Smooth muscle cell (in vitro differentiated cells): ENCODE data around the gene LYPD6. TPM values are rescaled to one million over a fixed set of nuclear protein-coding genes. Genes with fewer than 3 reads are reported as not detected.
A peak's percentile ranks its signal among the peaks of the same experiment; 100 is the strongest.

Source experiments
- DNase-seq: peaks from one replicate; lab custom pipeline; 2025; ENCODE audit not compliant: unreplicated experiment; lab: John Stamatoyannopoulos, UW
- H2AFZ ChIP-seq: fragments of 200-600 bp; sonication (generic); 2 replicates; pipeline ENCODE4 v1.6.0; 2016; ENCODE audit warnings: antibody characterized with exemption, low read depth, mild to moderate bottlenecking
- H3F3A ChIP-seq: fragments of 200-600 bp; sonication (generic); 2 replicates; pipeline ENCODE4 v1.6.0; 2017; ENCODE audit warnings: antibody characterized with exemption, low read depth
- H3K27ac ChIP-seq: fragments of 200-600 bp; sonication (generic); 2 replicates; pipeline ENCODE4 v1.5.1; 2016; ENCODE audit warnings: low read depth, mild to moderate bottlenecking
- H3K27me3 ChIP-seq: fragments of 200-600 bp; sonication (generic); 2 replicates; pipeline ENCODE4 v1.6.1; 2016; ENCODE audit warnings: low read depth, mild to moderate bottlenecking
- H3K36me3 ChIP-seq: fragments of 200-600 bp; sonication (generic); 2 replicates; pipeline ENCODE4 v1.5.1; 2016; ENCODE audit warnings: low read depth
- H3K4me1 ChIP-seq: fragments of 200-600 bp; sonication (generic); 2 replicates; pipeline ENCODE4 v1.5.1; 2016; ENCODE audit warnings: low read depth
- H3K4me2 ChIP-seq: fragments of 200-600 bp; sonication (generic); 2 replicates; pipeline ENCODE4 v1.6.0; 2016; ENCODE audit warnings: mild to moderate bottlenecking
- H3K4me3 ChIP-seq: fragments of 200-600 bp; sonication (generic); 2 replicates; pipeline ENCODE4 v1.5.1; 2016; ENCODE audit warnings: mild to moderate bottlenecking
- H3K79me2 ChIP-seq: fragments of 200-600 bp; sonication (generic); 2 replicates; pipeline ENCODE4 v1.6.0; 2016; ENCODE audit warnings: low read depth, mild to moderate bottlenecking
- H3K9ac ChIP-seq: fragments of 200-600 bp; sonication (generic); 2 replicates; pipeline ENCODE4 v1.6.0; 2016; ENCODE audit warnings: low read depth
- H3K9me3 ChIP-seq: fragments of 200-600 bp; sonication (generic); replicated peaks from 2 replicates; pipeline ENCODE4 v1.5.1; 2016; ENCODE audit warnings: low read depth
- H4K20me1 ChIP-seq: fragments of 200-600 bp; sonication (generic); 2 replicates; pipeline ENCODE4 v1.6.0; 2016; ENCODE audit warnings: low read depth
- CTCF ChIP-seq: fragments of 200-600 bp; sonication (generic); IDR thresholded peaks from 2 replicates; pipeline ENCODE4 v1.5.1; 2017; ENCODE audit warnings: borderline replicate concordance, mild to moderate bottlenecking, antibody characterized with exemption; ENCODE audit not compliant: insufficient read depth, poor library complexity, severe bottlenecking
- WGBS: methylation state at CpG from one replicate; pipeline ENCODE4 v1.1.7; 2016; ENCODE audit warnings: low lambda C conversion rate; 5-methylcytosine and 5-hydroxymethylcytosine counted together
- polyA plus RNA-seq: library from polyadenylated mRNA; unstranded; fragments of >200 nt; fragmentation: Nextera tagmentation; extraction: Ambion mirVana; gene quantifications from 2 replicates; pipeline ENCODE4 v1.2.1, GENCODE V29; 2016
- total RNA-seq: library from RNA; depleted of rRNA; stranded (reverse); fragments of >200 nt; gene quantifications from 2 replicates; pipeline ENCODE4 v1.2.3, GENCODE V29; 2014

Gene LYPD6
- total and polyA plus RNA-seq, 2 experiments from 2014 or later = 1.6 to 9.8 TPM

GRCh38 chr2:149441255-149441654 lies 110.9 kb downstream of the LYPD6 start:
- no peaks in the 10 kb centered on the region for H3K27me3 ChIP-seq
- no peaks in the 10 kb centered on the region for H4K20me1 ChIP-seq
- no peak overlapping the region for H3K9ac ChIP-seq
- H3K27ac ChIP-seq = peak overlapping the region; percentile 54
- peaks cover 32% of the 10 kb centered on the region for H3F3A ChIP-seq
- peak overlapping the region; percentile 75 for H3K4me2 ChIP-seq
- no peaks in the 10 kb centered on the region for H3K36me3 ChIP-seq
- no peak for DNase-seq
- 6% methylated on average over 3 of the region's 3 CpGs for WGBS
- no peak for TF ChIP-seq CTCF
- no peaks in the 10 kb centered on the region for H3K9me3 ChIP-seq
- no peak overlapping the region for H3K4me3 ChIP-seq
- H3K79me2 ChIP-seq = no peaks in the 10 kb centered on the region
- peaks cover 20% of the 10 kb centered on the region for H3K4me1 ChIP-seq
- H2AFZ ChIP-seq = peak overlapping the region; percentile 31

GRCh38 chr2:149442346-149442745 lies 112.0 kb downstream of the LYPD6 start:
- H3K27ac ChIP-seq = peak overlapping the region; percentile 54
- no peak for DNase-seq
- peaks cover 20% of the 10 kb centered on the region for H3K4me1 ChIP-seq
- H3K27me3 ChIP-seq = no peaks in the 10 kb centered on the region
- no peaks in the 10 kb centered on the region for H3K9me3 ChIP-seq
- WGBS = 73% methylated on average over 4 of the region's 4 CpGs
- H3F3A ChIP-seq = peaks cover 33% of the 10 kb centered on the region
- peak overlapping the region; percentile 8 for H2AFZ ChIP-seq
- no peak overlapping the region for H3K9ac ChIP-seq
- H4K20me1 ChIP-seq = no peaks in the 10 kb centered on the region
- H3K4me2 ChIP-seq = peak overlapping the region; percentile 75
- no peaks in the 10 kb centered on the region for H3K36me3 ChIP-seq
- H3K79me2 ChIP-seq = no peaks in the 10 kb centered on the region
- TF ChIP-seq CTCF = no peak
- no peak overlapping the region for H3K4me3 ChIP-seq

GRCh38 chr2:149443150-149443549 lies 112.8 kb downstream of the LYPD6 start:
- no peak overlapping the region for H3K27ac ChIP-seq
- DNase-seq = no peak
- no peaks in the 10 kb centered on the region for H3K79me2 ChIP-seq
- WGBS = 86% methylated on average over 2 of the region's 2 CpGs
- no peaks in the 10 kb centered on the region for H3K9me3 ChIP-seq
- H3K36me3 ChIP-seq = no peaks in the 10 kb centered on the region
- no peak overlapping the region for H2AFZ ChIP-seq
- no peak overlapping the region for H3K4me2 ChIP-seq
- no peak overlapping the region for H3K4me3 ChIP-seq
- H3K4me1 ChIP-seq = peaks cover 20% of the 10 kb centered on the region
- no peaks in the 10 kb centered on the region for H4K20me1 ChIP-seq
- TF ChIP-seq CTCF = no peak
- no peaks in the 10 kb centered on the region for H3K27me3 ChIP-seq
- no peak overlapping the region for H3K9ac ChIP-seq
- peaks cover 33% of the 10 kb centered on the region for H3F3A ChIP-seq

- H3K79me2 ChIP-seq = no peaks in the 10 kb centered on the region
- no peak overlapping the region for H2AFZ ChIP-seq
- no peaks in the 10 kb centered on the region for H3K27me3 ChIP-seq
- no peak overlapping the region for H3K4me2 ChIP-seq
- no peak overlapping the region for H3K4me3 ChIP-seq
- WGBS = 90% methylated on average over 3 of the region's 3 CpGs
- no peak for DNase-seq
- no peaks in the 10 kb centered on the region for H4K20me1 ChIP-seq
- H3K36me3 ChIP-seq = no peaks in the 10 kb centered on the region
- no peak overlapping the region for H3K9ac ChIP-seq
- H3K27ac ChIP-seq = no peak overlapping the region
- no peaks in the 10 kb centered on the region for H3K9me3 ChIP-seq
- peaks cover 11% of the 10 kb centered on the region for H3K4me1 ChIP-seq
- H3F3A ChIP-seq = peaks cover 19% of the 10 kb centered on the region
- TF ChIP-seq CTCF = no peak
These were observed 116.4 kb downstream of the LYPD6 start for GRCh38 chr2:149446748-149447147.
